ENCODE data around the gene LRTM2.

- no peak for TF ChIP-seq CTCF (IDR thresholded peaks at IDR 0.05)
- TF ChIP-seq POLR2AphosphoS5 (IDR thresholded peaks at IDR 0.05; ENCODE audit: low read depth, low read length): no peak
- no peak for TF ChIP-seq TCF7L2 (IDR thresholded peaks at IDR 0.05; ENCODE audit: low read depth, low read length)
- TF ChIP-seq, protein P1, sequence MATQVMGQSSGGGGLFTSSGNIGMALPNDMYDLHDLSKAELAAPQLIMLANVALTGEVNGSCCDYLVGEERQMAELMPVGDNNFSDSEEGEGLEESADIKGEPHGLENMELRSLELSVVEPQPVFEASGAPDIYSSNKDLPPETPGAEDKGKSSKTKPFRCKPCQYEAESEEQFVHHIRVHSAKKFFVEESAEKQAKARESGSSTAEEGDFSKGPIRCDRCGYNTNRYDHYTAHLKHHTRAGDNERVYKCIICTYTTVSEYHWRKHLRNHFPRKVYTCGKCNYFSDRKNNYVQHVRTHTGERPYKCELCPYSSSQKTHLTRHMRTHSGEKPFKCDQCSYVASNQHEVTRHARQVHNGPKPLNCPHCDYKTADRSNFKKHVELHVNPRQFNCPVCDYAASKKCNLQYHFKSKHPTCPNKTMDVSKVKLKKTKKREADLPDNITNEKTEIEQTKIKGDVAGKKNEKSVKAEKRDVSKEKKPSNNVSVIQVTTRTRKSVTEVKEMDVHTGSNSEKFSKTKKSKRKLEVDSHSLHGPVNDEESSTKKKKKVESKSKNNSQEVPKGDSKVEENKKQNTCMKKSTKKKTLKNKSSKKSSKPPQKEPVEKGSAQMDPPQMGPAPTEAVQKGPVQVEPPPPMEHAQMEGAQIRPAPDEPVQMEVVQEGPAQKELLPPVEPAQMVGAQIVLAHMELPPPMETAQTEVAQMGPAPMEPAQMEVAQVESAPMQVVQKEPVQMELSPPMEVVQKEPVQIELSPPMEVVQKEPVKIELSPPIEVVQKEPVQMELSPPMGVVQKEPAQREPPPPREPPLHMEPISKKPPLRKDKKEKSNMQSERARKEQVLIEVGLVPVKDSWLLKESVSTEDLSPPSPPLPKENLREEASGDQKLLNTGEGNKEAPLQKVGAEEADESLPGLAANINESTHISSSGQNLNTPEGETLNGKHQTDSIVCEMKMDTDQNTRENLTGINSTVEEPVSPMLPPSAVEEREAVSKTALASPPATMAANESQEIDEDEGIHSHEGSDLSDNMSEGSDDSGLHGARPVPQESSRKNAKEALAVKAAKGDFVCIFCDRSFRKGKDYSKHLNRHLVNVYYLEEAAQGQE (IDR thresholded peaks at IDR 0.05; ENCODE audit: insufficient read depth in 1 of 2, low read depth in 2 of 2, low read length in 1 of 2): no peak
- no peak for TF ChIP-seq SIN3A (IDR thresholded peaks at IDR 0.05; ENCODE audit: borderline replicate concordance, insufficient read depth, low read depth, low read length)
Measured at GRCh38 chr12:1875608-1876007, 55.2 kb downstream of the LRTM2 start.
